HEK293 (cell line): ENCODE results near the gene SPATA31C2.

ENCODE experiments used
- CTCF ChIA-PET: fragments of 350-600 bp; formaldehyde crosslinking; extraction: SDS; loops from one replicate; lab custom pipeline; 2021; ENCODE audit warnings: antibody characterized with exemption; lab: Yijun Ruan, JAX
- POLR2A ChIA-PET: fragments of 300-600 bp; formaldehyde crosslinking; extraction: SDS; loops from one replicate; lab custom pipeline; 2020; ENCODE audit warnings: antibody characterized with exemption, inconsistent platforms; lab: Yijun Ruan, JAX
- H3K27ac ChIP-seq: fragments of 200-500 bp; sonication (Bioruptor generic); 2 replicates; pipeline ENCODE4 v1.5.1; 2014; ENCODE audit warnings: low read depth, low read length, control low read depth, inconsistent platforms; ENCODE audit errors: extremely low read depth
- H3K36me3 ChIP-seq, 2 experiments: fragments of 200-500 bp in 1 of 2; sonication (Bioruptor generic) in 1 of 2; 1 replicate in 1 of 2; 2 replicates in 1 of 2; pipeline ENCODE4 v1.5.1; 2014 to 2017; ENCODE audit warnings: inconsistent platforms in 2 of 2, low read length in 2 of 2; ENCODE audit not compliant: control insufficient read depth in 2 of 2, insufficient read depth in 1 of 2
- H3K4me1 ChIP-seq: fragments of 200-500 bp; sonication (Bioruptor generic); 2 replicates; pipeline ENCODE4 v1.5.1; 2014; ENCODE audit warnings: mild to moderate bottlenecking, low read length, inconsistent platforms; ENCODE audit not compliant: control insufficient read depth, insufficient read depth
- H3K4me3 ChIP-seq: 2 replicates; pipeline ENCODE4 v1.5.1; 2011; ENCODE audit warnings: low read depth, mild to moderate bottlenecking, control low read depth, low read length, moderate library complexity
- H3K9me3 ChIP-seq: fragments of 200-500 bp; sonication (Bioruptor generic); 2 replicates; pipeline ENCODE4 v1.5.1; 2014; ENCODE audit warnings: low read depth, low read length, inconsistent platforms; ENCODE audit not compliant: control insufficient read depth, insufficient read depth
- BCL11A ChIP-seq: fragments of 450-650 bp; formaldehyde crosslinking; IDR thresholded peaks from 2 replicates; pipeline ENCODE4 v1.5.1; 2016; ENCODE audit warnings: low read depth, missing biosample characterization, missing genetic modification characterization
- FEZF1 ChIP-seq: fragments of 450-650 bp; formaldehyde crosslinking; IDR thresholded peaks from 2 replicates; pipeline ENCODE4 v1.5.1; 2016; ENCODE audit warnings: missing biosample characterization, missing genetic modification characterization
- GLIS1 ChIP-seq: fragments of 450-650 bp; formaldehyde crosslinking; IDR thresholded peaks from 2 replicates; pipeline ENCODE4 v1.5.1; 2016; ENCODE audit warnings: missing biosample characterization, missing genetic modification characterization
- PRDM10 ChIP-seq: fragments of 450-650 bp; formaldehyde crosslinking; IDR thresholded peaks from 2 replicates; pipeline ENCODE4 v1.5.1; 2016; ENCODE audit warnings: missing biosample characterization, missing genetic modification characterization
- TRIM28 ChIP-seq: IDR thresholded peaks from 2 replicates; pipeline ENCODE4 v1.6.1; 2011; ENCODE audit warnings: low read length, control low read depth, borderline replicate concordance
- TSHZ1 ChIP-seq: fragments of 450-650 bp; formaldehyde crosslinking; IDR thresholded peaks from 2 replicates; pipeline ENCODE4 v1.5.1; 2016; ENCODE audit warnings: missing biosample characterization, missing genetic modification characterization, borderline replicate concordance
- YY2 ChIP-seq: fragments of 450-650 bp; formaldehyde crosslinking; IDR thresholded peaks from 2 replicates; pipeline ENCODE4 v1.5.1; 2016; ENCODE audit warnings: missing biosample characterization, missing genetic modification characterization
- ZNF175 ChIP-seq: fragments of 450-650 bp; formaldehyde crosslinking; IDR thresholded peaks from 2 replicates; pipeline ENCODE4 v1.5.1; 2016; ENCODE audit warnings: missing biosample characterization, missing genetic modification characterization
- ZNF24 ChIP-seq: fragments of 450-650 bp; formaldehyde crosslinking; IDR thresholded peaks from 2 replicates; pipeline ENCODE4 v1.5.1; 2016; ENCODE audit warnings: missing biosample characterization, missing genetic modification characterization
- ZNF280D ChIP-seq: fragments of 450-650 bp; formaldehyde crosslinking; IDR thresholded peaks from 2 replicates; pipeline ENCODE4 v1.5.1; 2016; ENCODE audit warnings: missing biosample characterization, missing genetic modification characterization
- ZNF362 ChIP-seq: fragments of 450-650 bp; formaldehyde crosslinking; IDR thresholded peaks from 2 replicates; pipeline ENCODE4 v1.5.1; 2016; ENCODE audit warnings: missing biosample characterization, missing genetic modification characterization
- ZNF416 ChIP-seq: fragments of 450-650 bp; formaldehyde crosslinking; IDR thresholded peaks from 2 replicates; pipeline ENCODE4 v1.5.1; 2016; ENCODE audit warnings: missing biosample characterization, missing genetic modification characterization
- ZNF423 ChIP-seq: fragments of 450-650 bp; formaldehyde crosslinking; IDR thresholded peaks from 2 replicates; pipeline ENCODE4 v1.5.1; 2016; ENCODE audit warnings: missing biosample characterization, missing genetic modification characterization
- ZNF48 ChIP-seq: fragments of 450-650 bp; formaldehyde crosslinking; IDR thresholded peaks from 2 replicates; pipeline ENCODE4 v1.5.1; 2016; ENCODE audit warnings: missing biosample characterization, missing genetic modification characterization
- ZNF585B ChIP-seq: fragments of 450-650 bp; formaldehyde crosslinking; IDR thresholded peaks from 2 replicates; pipeline ENCODE4 v1.5.1; 2016; ENCODE audit warnings: missing biosample characterization, missing genetic modification characterization
- ZNF621 ChIP-seq: fragments of 450-650 bp; formaldehyde crosslinking; IDR thresholded peaks from 2 replicates; pipeline ENCODE4 v1.5.1; 2017; ENCODE audit warnings: missing biosample characterization, missing genetic modification characterization
- ZNF654 ChIP-seq: fragments of 450-650 bp; formaldehyde crosslinking; IDR thresholded peaks from 2 replicates; pipeline ENCODE4 v1.5.1; 2016; ENCODE audit warnings: low read depth, missing biosample characterization, missing genetic modification characterization
- ZNF707 ChIP-seq: fragments of 450-650 bp; formaldehyde crosslinking; IDR thresholded peaks from 2 replicates; pipeline ENCODE4 v1.5.1; 2016; ENCODE audit warnings: missing biosample characterization, missing genetic modification characterization
- ZNF830 ChIP-seq: fragments of 450-650 bp; IDR thresholded peaks from 2 replicates; pipeline ENCODE4 v1.5.0; 2018; ENCODE audit warnings: missing biosample characterization, missing genetic modification characterization, low read depth, mild to moderate bottlenecking, moderate library complexity
- ZSCAN30 ChIP-seq: fragments of 450-650 bp; IDR thresholded peaks from 2 replicates; pipeline ENCODE4 v1.5.1; 2018; ENCODE audit warnings: missing biosample characterization, mild to moderate bottlenecking, missing genetic modification characterization, moderate library complexity

SPATA31C2 gene

DNA sequence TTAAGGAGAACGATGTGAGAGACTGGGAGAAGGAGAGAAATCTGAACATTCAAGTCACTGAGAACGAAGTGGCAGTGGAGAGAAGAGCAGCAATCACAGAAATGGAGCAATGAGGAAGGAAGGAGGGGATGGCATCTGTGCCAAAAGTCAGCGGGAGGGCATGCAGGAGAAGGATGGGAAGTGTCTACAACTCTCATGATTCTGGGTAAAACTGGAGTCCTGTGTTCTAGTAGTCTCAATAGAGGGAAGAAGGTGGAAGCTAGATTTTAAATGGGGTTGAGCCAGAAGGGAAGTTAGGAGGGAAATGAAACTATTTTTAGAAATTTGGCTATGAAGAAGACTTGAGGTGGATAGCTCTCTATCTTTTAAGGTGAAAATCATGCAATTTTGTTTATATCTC is 39.1 kb upstream of the SPATA31C2 start:
- Histone ChIP-seq H3K4me3 (no peak overlapping the region), H3K36me3 (no peaks in the 10 kb centered on the region)
- POLR2A ChIA-PET = no interaction called here
- TF ChIP-seq ZNF621 = no peak
- no peak for TF ChIP-seq GLIS1
- TF ChIP-seq ZNF24 (tag by site-specific recombination) = no peak
- no peak for TF ChIP-seq ZSCAN30 (tag by site-specific recombination)
- TF ChIP-seq ZNF830 (tag by site-specific recombination) = no peak
- no peak for TF ChIP-seq ZNF707 (tag by site-specific recombination)
- TF ChIP-seq ZNF585B (tag by site-specific recombination) = no peak
- no peak for TF ChIP-seq ZNF48 (tag by site-specific recombination)
- TF ChIP-seq FEZF1 (tag by site-specific recombination) = no peak
- no peak for TF ChIP-seq PRDM10 (tag by site-specific recombination)
- no peak for TF ChIP-seq TRIM28
- TF ChIP-seq, all 188 proteins: peak for 0
- no peaks in the 10 kb centered on the region for H3K4me1 ChIP-seq
- no peaks in the 10 kb centered on the region for H3K9me3 ChIP-seq
- CTCF ChIA-PET = no interaction called here
- H3K27ac ChIP-seq = no peak overlapping the region

- Histone ChIP-seq H3K36me3 (no peaks in the 10 kb centered on the region), H3K4me3 (no peak overlapping the region), H3K4me1 (no peaks in the 10 kb centered on the region), H3K27ac (no peak overlapping the region), H3K9me3 (no peaks in the 10 kb centered on the region)
- TF ChIP-seq BCL11A (tag by site-specific recombination) (no peak), ZNF362 (no peak), ZNF416 (tag by site-specific recombination) (no peak)
- ChIA-PET POLR2A (no interaction called here), CTCF (no interaction called here)
Measured at GRCh38 chr9:88174324-88174723, 36.0 kb upstream of the SPATA31C2 start.

GRCh38 chr9:88173378-88173999 is 35.2 kb upstream of the SPATA31C2 start:
- Histone ChIP-seq H3K9me3 (no peaks in the 10 kb centered on the region), H3K36me3 (no peaks in the 10 kb centered on the region), H3K4me3 (no peak overlapping the region), H3K4me1 (no peaks in the 10 kb centered on the region), H3K27ac (no peak overlapping the region)
- POLR2A ChIA-PET = no interaction called here
- CTCF ChIA-PET = interaction anchor here (0.7 to 1.1 kb wide), 12 partner anchors 10 to 607 kb away, joined by 3 to 7 read pairs (median 3); no protein-coding TSS in a partner anchor
- TF ChIP-seq ZNF423 (tag by site-specific recombination) = no peak
- TF ChIP-seq ZNF280D (tag by site-specific recombination) = no peak
- TF ChIP-seq ZNF175 (tag by site-specific recombination) = no peak
- TF ChIP-seq ZNF654 = peak; percentile 51
- TF ChIP-seq TSHZ1 (tag by site-specific recombination) = no peak
- no peak for TF ChIP-seq YY2 (tag by site-specific recombination)
